Aorta (tissue), 5 donors: ENCODE measurements around the gene EXOC3L4. TPM values are rescaled to one million over a fixed set of nuclear protein-coding genes. Genes with fewer than 3 reads are reported as not detected.

Source experiments
- ATAC-seq: fragments of 200-7000 bp; cut with Tn5 transposase; one replicate; pipeline ENCODE4 v1.9.1; 2022; ENCODE audit warnings: moderate library complexity; ENCODE audit not compliant: low FRiP score
- DNase-seq, 2 donors: peaks; one replicate each; pipeline ENCODE4 v3.0.0-alpha.2; 2020
- H3K27ac ChIP-seq, 2 donors: one replicate each; pipeline ENCODE4 v1.5.1; 2013; ENCODE audit warnings: low read length in 2 of 2, mild to moderate bottlenecking in 2 of 2, moderate library complexity in 2 of 2, control low read depth in 1 of 2, inconsistent platforms in 1 of 2, low read depth in 1 of 2
- H3K27me3 ChIP-seq, 2 donors: one replicate each; pipeline ENCODE4 v1.6.1; 2013; ENCODE audit warnings: control low read depth in 1 of 2, low read length in 1 of 2, mild to moderate bottlenecking in 1 of 2, moderate library complexity in 1 of 2; ENCODE audit not compliant: insufficient read depth in 2 of 2, control insufficient read depth in 1 of 2
- H3K36me3 ChIP-seq, 2 donors: one replicate each; pipeline ENCODE4 v1.6.1; 2013; ENCODE audit warnings: control low read depth in 1 of 2, low read length in 1 of 2, mild to moderate bottlenecking in 1 of 2; ENCODE audit not compliant: insufficient read depth in 2 of 2, control insufficient read depth in 1 of 2
- H3K4me1 ChIP-seq, 2 donors: one replicate each; pipeline ENCODE4 v1.6.1; 2013; ENCODE audit warnings: low read length in 2 of 2, control low read depth in 1 of 2, mild to moderate bottlenecking in 1 of 2, moderate library complexity in 1 of 2; ENCODE audit not compliant: insufficient read depth in 2 of 2, control insufficient read depth in 1 of 2
- H3K4me3 ChIP-seq, 2 donors: one replicate each; pipeline ENCODE4 v1.5.1; 2013; ENCODE audit warnings: low read length in 2 of 2, control low read depth in 1 of 2, mild to moderate bottlenecking in 1 of 2
- H3K9me3 ChIP-seq: one replicate; pipeline ENCODE4 v1.6.1; 2013; ENCODE audit warnings: mild to moderate bottlenecking, low read length; ENCODE audit not compliant: control insufficient read depth
- WGBS, 2 donors: extraction: QIAGEN DNeasy Blood & Tissue Kit; methylation state at CpG; one replicate each; pipeline ENCODE4 v1.1.7; 2013; 5-methylcytosine and 5-hydroxymethylcytosine counted together
- intact Hi-C, 2 donors: fragments of 100-400 bp; cut with DNase I; formaldehyde crosslinking; loops; one replicate each; pipeline versions ENCODE4 v1.14.2 to v1.15.0; 2022
- polyA plus RNA-seq, 2 donors: library from polyadenylated mRNA; stranded (reverse); fragments of 200-250 nt; gene quantifications; one replicate each; pipeline ENCODE4 v1.2.3, GENCODE V29; 2013
- total RNA-seq, 2 donors: library from RNA; stranded (reverse); fragmentation: NEBNext Ultra II Directional; extraction: Animal tissue kit (Norgen Biotek cat#: 25700); gene quantifications; one replicate each; pipeline ENCODE4 v1.2.1, GENCODE V29; 2021
- donor health status: healthy with polysubstance abuse.
- donor health status: Bipolar disorder and iron deficiency.
- donor health status: DM: no; HTN: no; CAD: no.
- donor health status: DM: no; HTN: no; CAD: no.
- donor health status: DM: yes; HTN: yes; CAD: no.

EXOC3L4 gene
- total and polyA plus RNA-seq, 4 donors = 0.68 to 7.4 (median 4.8) TPM; not detected in 1

- peak in 1 of 2 donors; percentile 79 for DNase-seq
- H3K27me3 ChIP-seq = no peaks in the 10 kb centered on the region
- no peaks in the 10 kb centered on the region for H3K9me3 ChIP-seq
- H3K4me3 ChIP-seq = no peak overlapping the region
- H3K27ac ChIP-seq = no peak overlapping the region
- 82 to 83% methylated on average over 20 of the region's 20 CpGs for WGBS, 2 donors
- intact Hi-C loops = no loop called here
- no peaks in the 10 kb centered on the region for H3K36me3 ChIP-seq
- peak; percentile 13 for ATAC-seq
- no peaks in the 10 kb centered on the region for H3K4me1 ChIP-seq
Observed at GRCh38 chr14:103136388-103137271, 42.1 kb downstream of the EXOC3L4 start.

GRCh38 chr14:103137689-103138300 lies 43.3 kb downstream of the EXOC3L4 start:
- no peak for ATAC-seq
- no peaks in the 10 kb centered on the region for H3K9me3 ChIP-seq
- WGBS, 2 donors = 74 to 76% methylated on average over 22 of the region's 22 CpGs
- H3K27me3 ChIP-seq = no peaks in the 10 kb centered on the region
- intact Hi-C loops = no loop called here
- H3K36me3 ChIP-seq = no peaks in the 10 kb centered on the region
- no peak overlapping the region for H3K27ac ChIP-seq
- no peak overlapping the region for H3K4me3 ChIP-seq
- no peaks in the 10 kb centered on the region for H3K4me1 ChIP-seq
- DNase-seq = no peak

- Histone ChIP-seq H3K36me3 (no peaks in the 10 kb centered on the region), H3K9me3 (no peaks in the 10 kb centered on the region), H3K27ac (no peak overlapping the region), H3K27me3 (no peaks in the 10 kb centered on the region), H3K4me1 (no peaks in the 10 kb centered on the region), H3K4me3 (no peak overlapping the region)
- intact Hi-C loops = no loop called here
- 25 to 32% methylated on average over 42 to 66 of the region's 66 CpGs for WGBS, 2 donors
- DNase-seq = peak in 1 of 2 donors; percentile 76
- ATAC-seq = peak; percentile 45
Observed at GRCh38 chr14:103138301-103139131, 44.0 kb downstream of the EXOC3L4 start.

GRCh38 chr14:103139132-103140025 lies 44.9 kb downstream of the EXOC3L4 start:
- H3K4me1 ChIP-seq = no peaks in the 10 kb centered on the region
- no peaks in the 10 kb centered on the region for H3K36me3 ChIP-seq
- no peaks in the 10 kb centered on the region for H3K27me3 ChIP-seq
- 39 to 45% methylated on average over 29 of the region's 29 CpGs for WGBS, 2 donors
- no peak overlapping the region for H3K4me3 ChIP-seq
- intact Hi-C loops = no loop called here
- DNase-seq (no peak), ATAC-seq (no peak)
- H3K27ac ChIP-seq = no peak overlapping the region
- H3K9me3 ChIP-seq = no peaks in the 10 kb centered on the region

GRCh38 chr14:103140316-103141109 lies 46.0 kb downstream of the EXOC3L4 start:
- Histone ChIP-seq H3K4me3 (no peak overlapping the region), H3K4me1 (no peaks in the 10 kb centered on the region), H3K36me3 (no peaks in the 10 kb centered on the region), H3K9me3 (no peaks in the 10 kb centered on the region), H3K27me3 (no peaks in the 10 kb centered on the region), H3K27ac (no peak overlapping the region)
- intact Hi-C loops = no loop called here
- ATAC-seq (no peak), DNase-seq (no peak)
- WGBS, 2 donors = 50 to 55% methylated on average over 12 of the region's 12 CpGs

GRCh38 chr14:103141117-103141796 lies 46.7 kb downstream of the EXOC3L4 start:
- no peaks in the 10 kb centered on the region for H3K36me3 ChIP-seq
- ATAC-seq (no peak), DNase-seq (peak in 1 of 2 donors; percentile 59)
- no peaks in the 10 kb centered on the region for H3K4me1 ChIP-seq
- no peaks in the 10 kb centered on the region for H3K9me3 ChIP-seq
- no peaks in the 10 kb centered on the region for H3K27me3 ChIP-seq
- no peak overlapping the region for H3K4me3 ChIP-seq
- no peak overlapping the region for H3K27ac ChIP-seq
- intact Hi-C loops = no loop called here
- WGBS, 2 donors = 35 to 38% methylated on average over 7 to 8 of the region's 8 CpGs

GRCh38 chr14:103142026-103142425 lies 47.5 kb downstream of the EXOC3L4 start:
- Histone ChIP-seq H3K9me3 (no peaks in the 10 kb centered on the region), H3K4me3 (no peak overlapping the region), H3K27ac (no peak overlapping the region), H3K4me1 (no peaks in the 10 kb centered on the region), H3K36me3 (no peaks in the 10 kb centered on the region), H3K27me3 (no peaks in the 10 kb centered on the region)
- intact Hi-C loops = no loop called here
- no peak for DNase-seq
- WGBS, 2 donors = 81 to 87% methylated on average over 4 of the region's 4 CpGs
- no peak for ATAC-seq
